ENCODE results near the gene AGTPBP1.
"Not testable (repeated sequence)": the region's sequence is repeated elsewhere in the genome, so short reads cannot be mapped to it uniquely, and the experiment has no call there.

Gene AGTPBP1, protein sequence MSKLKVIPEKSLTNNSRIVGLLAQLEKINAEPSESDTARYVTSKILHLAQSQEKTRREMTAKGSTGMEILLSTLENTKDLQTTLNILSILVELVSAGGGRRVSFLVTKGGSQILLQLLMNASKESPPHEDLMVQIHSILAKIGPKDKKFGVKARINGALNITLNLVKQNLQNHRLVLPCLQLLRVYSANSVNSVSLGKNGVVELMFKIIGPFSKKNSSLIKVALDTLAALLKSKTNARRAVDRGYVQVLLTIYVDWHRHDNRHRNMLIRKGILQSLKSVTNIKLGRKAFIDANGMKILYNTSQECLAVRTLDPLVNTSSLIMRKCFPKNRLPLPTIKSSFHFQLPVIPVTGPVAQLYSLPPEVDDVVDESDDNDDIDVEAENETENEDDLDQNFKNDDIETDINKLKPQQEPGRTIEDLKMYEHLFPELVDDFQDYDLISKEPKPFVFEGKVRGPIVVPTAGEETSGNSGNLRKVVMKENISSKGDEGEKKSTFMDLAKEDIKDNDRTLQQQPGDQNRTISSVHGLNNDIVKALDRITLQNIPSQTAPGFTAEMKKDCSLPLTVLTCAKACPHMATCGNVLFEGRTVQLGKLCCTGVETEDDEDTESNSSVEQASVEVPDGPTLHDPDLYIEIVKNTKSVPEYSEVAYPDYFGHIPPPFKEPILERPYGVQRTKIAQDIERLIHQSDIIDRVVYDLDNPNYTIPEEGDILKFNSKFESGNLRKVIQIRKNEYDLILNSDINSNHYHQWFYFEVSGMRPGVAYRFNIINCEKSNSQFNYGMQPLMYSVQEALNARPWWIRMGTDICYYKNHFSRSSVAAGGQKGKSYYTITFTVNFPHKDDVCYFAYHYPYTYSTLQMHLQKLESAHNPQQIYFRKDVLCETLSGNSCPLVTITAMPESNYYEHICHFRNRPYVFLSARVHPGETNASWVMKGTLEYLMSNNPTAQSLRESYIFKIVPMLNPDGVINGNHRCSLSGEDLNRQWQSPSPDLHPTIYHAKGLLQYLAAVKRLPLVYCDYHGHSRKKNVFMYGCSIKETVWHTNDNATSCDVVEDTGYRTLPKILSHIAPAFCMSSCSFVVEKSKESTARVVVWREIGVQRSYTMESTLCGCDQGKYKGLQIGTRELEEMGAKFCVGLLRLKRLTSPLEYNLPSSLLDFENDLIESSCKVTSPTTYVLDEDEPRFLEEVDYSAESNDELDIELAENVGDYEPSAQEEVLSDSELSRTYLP

DNA sequence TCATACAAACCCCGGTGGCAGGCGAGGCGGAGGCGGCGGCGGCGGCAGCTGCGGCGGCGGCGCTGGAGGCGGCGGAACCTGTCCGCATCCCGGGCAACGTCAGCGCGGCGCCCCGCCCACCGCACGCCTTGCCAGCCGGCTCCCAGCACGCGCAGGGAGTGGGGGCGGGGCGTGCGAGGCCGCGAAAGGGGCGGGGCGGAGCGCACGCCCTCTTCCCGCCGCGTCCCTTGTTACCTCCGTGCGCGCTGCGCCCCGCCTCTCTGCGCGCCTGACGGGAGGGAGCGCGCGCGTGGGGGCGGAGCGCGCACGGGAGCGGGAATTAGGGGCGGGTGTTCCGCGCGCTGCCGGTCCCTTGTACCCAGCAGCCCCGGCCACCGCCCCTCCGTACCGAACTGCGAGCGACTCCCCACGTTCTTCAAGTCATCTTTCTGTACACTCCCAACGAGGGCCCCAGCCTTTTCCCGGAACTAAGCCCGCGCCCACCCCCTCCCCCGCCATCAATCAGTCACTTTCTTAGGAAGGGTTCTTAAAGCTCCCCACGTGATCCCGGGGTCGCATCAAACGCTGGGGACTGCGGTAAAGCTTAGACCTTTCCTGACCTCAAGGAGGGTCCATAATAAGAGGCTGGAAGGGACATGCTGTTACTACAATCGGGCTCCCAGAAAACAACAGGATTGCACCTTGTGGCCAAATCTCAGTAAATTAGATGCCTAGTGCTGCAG lies at the start of gene AGTPBP1:
Gene AGTPBP1 (minus strand): TSS at position 80 of the 722 bp plus-strand sequence. CDS start 29,421 bp downstream, outside the sequence.
- peak; percentile 98 for DNase-seq

DNA sequence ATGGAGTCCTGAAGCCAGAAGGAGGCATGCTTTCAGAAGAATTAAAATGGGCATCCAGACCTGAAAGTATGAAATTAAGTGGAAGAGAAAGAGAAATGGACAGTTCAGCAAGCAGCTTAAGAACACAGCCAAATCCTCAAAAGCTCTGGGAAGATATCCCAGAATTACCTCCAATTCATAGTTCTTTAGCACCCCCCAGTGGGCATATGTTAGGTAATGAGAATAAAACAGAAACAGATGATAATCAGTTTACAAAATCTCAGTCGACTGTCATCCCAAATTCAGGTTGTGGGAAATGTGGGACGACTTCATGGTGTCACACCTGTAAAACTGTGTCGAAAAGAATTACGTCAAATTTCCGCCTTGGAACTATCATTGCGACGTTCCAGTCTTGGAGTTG lies 44.4 kb upstream of the AGTPBP1 start:
- DNase-seq = not testable (repeated sequence)

DNA sequence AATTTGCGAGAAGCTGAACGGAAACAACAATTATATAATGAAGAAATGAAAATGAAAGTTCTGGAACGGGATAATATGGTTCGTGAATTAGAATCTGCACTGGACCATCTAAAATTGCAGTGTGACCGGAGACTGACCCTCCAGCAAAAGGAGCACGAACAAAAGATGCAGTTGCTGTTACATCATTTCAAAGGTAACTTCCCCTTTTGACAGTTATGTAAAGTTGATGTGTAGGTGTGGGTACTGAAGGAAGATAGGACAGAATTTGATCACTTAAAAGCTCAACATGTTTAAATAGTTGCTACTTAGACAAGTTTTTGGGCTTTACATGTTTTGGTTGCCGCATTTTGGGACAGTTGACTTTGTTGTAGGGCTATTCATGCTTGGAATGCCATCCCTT lies 32.1 kb upstream of the AGTPBP1 start:
- not testable (repeated sequence) for DNase-seq

DNA sequence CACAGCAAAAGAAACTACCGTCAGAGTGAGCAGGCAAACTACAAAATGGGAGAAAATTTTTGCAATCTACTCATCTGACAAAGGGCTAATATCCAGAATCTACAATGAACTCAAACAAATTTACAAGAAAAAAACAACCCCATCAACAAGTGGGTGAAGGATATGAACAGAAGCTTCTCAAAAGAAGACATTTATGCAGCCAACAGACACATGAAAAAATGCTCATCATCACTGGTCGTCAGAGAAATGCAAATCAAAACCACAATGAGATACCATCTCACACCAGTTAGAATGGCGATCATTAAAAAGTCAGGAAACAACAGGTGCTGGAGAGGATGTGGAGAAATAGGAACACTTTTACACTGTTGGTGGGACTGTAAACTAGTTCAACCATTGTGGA lies 20.0 kb upstream of the AGTPBP1 start:
- DNase-seq = not testable (repeated sequence)

DNA sequence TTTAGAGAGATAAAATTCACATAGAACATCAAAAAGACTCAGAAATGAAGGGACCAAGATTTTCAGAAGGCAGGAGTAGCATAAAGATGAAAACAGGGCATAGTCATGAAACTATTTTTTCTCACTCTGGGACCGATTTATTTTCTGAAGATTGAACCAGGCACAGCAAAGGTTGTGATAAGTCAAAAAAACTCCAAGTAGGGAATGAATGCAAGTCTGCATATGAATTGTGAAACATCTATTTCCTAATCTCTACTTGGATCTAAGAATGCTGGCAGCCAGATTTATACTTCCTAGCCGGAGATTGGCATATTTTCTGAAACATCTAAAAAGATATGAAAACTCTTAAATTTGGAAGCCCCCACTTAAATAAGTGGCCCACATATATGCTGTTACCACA lies 16.0 kb upstream of the AGTPBP1 start:
- DNase-seq = not testable (repeated sequence)

DNA sequence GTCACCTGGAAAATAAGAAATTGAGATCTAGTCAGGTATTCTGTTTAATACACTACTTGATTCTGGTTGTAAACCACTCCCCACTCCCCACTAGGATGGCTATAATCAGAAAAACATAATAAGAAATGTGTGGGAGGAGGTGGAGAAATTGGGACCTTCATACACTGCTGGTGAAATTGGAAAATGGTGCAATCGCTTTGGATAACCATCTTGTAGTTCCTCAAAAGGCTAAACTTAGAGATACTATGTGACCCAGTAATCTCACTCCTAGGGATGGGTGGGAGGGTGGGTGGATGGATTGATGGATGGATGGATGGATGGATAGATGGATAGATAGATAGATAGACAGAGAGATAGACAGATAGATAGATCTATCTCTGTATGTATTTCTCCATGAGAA lies 14.5 kb upstream of the AGTPBP1 start:
- not testable (repeated sequence) for DNase-seq

DNA sequence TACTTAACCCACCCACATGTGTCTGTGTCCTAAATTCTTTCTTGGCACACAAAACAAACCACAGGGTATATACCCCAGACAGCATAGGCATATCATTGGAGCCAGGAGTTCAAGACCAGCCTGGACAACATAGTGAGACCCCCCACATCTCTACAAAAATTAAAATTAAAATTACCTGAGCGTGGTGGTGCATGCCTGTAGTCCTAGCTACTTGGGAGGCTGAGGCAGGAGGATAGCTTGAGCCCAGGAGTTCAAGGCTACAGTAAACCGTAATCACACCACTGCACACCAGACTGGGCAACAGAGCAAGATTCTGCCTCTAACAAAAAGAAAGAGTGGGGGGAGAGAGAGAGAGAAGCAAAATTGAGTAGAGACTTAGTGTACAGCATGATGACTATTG lies 4.6 kb upstream of the AGTPBP1 start:
- no peak for DNase-seq

DNA sequence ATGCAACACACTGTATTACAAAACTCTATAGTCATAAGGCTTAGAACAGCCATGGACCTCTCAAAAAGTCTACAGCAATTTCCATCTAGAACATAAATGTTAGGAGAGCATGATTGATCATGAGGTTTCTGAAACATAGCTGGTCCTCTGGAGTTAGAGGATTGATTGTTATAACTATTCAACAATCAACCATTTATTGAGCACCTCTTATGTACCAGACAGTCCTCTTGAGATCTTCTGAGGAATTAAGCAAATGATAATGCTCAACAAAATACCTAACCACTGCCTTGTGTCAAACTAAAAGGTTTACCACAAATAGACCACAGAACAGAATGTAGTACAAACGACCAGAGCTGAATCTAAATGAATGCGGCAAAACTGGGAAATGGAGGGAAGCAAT lies 3.4 kb upstream of the AGTPBP1 start:
- no peak for DNase-seq

DNA sequence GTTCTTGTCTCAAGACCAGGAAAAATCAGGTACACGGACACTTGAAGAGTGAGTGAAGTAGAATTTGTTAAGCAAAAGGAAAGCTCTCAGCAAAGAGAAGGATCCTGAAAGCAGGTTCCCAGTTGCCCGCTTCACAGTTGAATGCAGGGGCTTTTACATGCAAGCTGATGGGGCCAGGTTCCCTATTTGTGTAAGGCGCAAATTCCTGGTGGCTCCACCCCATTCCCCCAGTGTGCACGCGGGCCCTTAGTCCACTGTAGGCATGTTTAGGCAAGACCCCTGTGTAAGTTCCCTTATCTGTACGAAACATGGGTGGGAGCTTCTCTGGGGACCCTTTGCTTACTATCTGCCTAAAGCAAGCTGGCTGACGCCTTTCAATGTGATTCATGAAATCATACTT lies 2.7 kb upstream of the AGTPBP1 start:
- DNase-seq = no peak

DNA sequence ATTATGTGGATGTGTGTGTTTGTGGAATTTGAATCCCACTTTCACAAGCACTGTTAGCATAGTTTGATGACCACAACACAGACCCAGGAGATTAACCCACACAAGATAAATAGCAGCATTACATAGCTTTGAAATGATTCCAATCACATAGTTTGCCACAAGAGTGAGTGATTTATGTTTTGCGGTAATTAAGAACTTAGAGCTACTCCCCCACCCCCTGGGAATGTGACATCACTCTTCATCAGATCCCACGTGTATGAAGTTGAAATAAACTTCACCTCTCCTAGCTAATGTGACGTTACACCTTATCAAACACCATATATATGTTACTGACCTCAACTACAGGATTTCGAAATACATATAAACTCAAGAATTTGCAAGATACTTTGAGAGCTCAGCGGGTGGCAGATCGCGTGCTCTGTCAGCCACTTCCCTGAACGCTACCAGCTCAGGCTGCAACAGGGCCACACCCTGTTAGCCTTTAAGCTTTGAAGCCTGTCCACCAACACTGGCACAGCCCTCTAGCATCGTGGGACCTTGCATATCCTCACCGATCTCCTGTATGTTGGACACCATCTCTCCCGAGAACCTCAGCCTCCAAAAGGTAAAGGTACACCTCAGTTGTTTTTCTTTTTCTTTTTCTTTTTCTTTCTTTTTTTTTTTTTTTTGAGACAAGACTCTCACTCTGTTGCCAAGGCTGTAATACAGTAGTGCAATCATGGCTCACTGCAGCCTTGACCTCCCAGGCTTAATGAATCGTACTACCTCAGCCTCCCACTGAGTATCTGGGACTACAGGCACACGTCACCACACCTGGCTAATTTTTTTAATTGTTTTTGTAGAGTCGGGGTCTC lies 1.7 kb upstream of the AGTPBP1 start:
- DNase-seq = peak; percentile 83

DNA sequence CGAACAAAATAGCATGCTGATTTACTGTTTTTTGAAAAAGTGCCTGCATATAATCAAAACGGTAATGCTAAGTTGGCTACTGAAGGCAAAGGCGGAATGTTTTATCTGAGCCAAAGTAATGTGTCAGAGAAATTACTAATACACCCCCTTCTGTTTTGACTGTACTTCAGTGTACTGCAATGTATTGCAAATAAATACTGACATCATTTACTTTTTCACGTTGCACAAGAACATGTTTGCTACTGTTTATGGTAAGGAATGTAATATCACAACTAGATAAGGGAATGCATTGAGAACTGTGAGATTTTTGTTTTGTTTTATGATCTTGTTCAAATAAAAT lies 813 bp upstream of the AGTPBP1 start:
- no peak for DNase-seq

DNA sequence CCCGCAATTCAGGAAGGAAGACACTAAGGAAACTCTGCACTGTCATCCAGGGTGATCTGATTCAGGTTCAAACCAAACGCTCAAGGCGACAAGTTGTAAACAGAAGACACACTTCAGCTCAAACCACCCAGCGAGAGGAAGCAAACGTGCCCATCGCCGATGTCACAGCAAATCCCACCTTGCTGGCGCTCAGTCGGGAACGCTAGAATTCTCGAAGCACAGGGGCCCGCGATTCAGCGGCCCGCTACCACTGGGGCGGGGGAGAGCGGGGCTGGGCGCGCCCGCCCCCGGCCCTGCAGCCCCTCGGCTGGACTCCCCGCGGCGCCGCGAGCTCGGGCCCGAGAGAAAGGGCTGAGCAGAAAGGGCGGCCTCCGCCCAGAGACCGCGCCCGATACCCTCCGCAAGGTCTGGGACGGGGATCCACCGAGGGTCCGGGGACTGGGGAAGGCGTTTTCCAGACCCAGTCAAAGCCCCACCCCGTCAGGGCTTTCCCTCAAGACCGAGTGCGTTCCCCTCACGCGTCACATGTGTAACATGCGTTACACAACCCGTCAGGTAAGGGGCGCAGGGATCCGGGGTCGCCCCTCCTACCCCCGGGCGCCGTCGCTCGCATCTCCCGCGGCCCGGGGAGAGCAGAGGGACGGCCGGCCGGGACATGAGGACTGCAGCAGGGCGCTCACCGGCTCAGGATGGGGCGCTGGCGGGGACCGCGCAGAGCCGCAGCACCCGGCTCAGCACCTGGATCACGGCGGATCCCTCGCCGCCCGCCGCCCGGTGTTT lies 469 bp downstream of the AGTPBP1 start:
- peak; percentile 87 for DNase-seq

DNA sequence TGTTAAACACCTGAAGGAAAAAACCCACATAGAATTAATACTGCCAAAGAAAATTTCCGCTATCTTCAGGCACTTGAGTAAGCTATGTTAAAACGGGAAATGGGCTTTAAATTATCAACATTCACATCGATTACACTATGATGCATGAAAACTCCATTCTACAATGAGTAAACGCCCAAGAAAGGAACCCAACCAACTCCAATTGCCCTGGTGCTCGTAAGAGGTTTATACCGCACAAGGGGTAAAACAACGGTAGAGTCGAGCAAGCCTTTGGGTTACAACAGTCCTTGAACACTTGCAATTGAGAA lies 1.0 kb downstream of the AGTPBP1 start:
- no peak for DNase-seq

DNA sequence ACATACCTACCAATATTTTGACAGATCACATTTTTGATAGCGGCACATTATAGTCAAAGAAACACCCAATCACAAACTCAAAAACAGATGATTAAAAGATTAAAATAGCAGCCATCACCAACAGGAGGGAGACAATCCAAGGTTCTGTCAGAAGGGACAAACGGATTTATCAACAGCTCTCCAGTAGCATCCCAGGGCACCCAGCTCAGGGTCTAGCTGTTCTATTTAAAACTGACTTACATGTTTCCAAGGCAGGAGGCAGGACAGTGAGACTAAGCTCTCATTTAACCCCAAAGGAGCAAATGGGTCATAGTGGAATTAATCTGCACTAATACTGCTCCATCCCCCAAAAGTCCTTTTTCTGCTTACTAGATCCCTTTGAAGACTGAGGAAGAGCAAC lies 3.2 kb downstream of the AGTPBP1 start:
- DNase-seq = no peak

DNA sequence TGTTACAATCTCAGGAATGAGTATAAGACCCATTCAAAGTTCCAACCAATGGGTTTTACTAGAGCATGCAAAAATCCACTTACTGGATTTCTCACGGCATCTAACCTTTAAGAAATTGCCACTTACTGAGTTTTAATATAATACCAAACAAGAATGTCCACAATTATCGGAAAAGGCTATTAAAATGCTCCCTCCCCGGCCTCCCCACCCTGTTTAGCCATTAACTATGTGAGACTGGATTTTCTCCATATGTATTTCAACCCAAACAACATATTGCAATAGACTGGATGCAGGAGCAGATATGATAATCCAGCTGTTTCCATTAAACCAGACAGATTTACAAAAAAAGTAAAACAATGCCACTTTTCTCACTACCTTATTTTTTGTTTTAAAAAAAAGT lies 4.1 kb downstream of the AGTPBP1 start:
- DNase-seq = no peak

DNA sequence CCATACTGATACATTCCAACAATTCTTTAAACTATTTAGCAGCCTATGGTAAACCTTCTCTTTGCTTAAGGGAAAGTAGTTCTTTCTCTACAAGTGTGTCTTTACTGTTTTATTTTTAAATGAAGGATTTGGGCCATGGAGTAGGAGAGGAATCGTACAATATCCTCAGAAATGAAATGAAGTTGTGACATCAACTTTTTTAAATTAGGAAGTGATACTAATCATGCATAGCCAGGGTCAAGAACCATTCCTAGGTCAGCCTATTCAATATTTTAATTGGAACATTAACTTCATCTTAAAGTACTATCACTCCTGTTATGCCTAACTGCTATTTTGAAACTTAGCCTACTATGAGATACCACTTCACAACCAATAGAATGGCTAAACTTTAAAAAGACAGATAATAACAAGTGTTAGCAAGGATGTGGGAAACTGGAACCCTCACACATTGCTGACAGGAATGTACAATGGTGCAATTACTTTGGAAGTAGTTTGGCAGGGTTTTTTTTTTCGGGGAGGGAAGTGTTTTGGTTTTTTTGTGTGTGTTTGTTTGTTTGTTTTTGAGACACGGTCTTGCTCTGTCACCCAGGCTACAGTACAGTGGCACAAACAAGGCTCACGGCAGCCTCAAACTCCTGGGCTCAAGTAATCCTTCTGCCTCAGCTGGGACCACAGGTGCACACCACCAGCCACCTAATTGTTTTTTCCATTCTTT lies 10.7 kb downstream of the AGTPBP1 start:
- DNase-seq = no peak

DNA sequence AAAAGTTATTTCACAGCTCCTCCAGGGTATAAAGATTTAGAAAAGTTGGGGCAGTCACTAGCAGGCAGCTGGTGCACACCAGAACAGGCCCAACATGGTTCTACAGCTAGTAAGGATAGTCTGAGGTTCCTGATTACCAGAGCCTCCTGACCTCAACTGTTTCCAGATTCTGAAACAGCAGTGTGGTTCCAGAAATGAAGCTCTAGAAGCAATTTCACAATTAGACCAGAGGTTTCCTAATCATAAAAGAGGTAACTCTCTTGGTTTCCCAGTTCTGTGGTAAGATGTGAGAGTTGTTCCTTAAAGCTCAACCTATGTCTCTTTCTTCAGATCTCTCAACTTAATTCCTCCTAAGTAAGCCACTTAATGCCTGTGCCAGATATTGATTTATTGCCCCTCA lies 11.9 kb downstream of the AGTPBP1 start:
- no peak for DNase-seq

DNA sequence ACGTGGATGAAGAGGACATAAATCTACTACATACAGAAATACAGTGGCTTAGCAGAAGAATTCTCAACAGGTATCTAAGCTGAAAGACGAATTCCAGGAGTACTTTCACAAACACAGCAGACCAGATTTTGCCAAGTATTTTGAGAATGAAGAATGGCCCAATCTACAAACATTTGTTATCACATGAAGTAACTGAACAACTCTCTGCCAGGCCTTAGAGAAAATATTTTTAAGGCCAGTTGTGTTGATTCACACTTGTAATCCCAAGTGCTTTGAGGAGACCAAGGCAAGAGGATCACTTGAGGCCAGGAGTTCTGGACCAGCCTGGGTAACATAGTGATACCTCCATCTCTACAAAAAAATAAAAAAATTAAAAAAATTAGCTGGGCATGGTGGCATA lies 14.3 kb downstream of the AGTPBP1 start:
- DNase-seq = no peak

DNA sequence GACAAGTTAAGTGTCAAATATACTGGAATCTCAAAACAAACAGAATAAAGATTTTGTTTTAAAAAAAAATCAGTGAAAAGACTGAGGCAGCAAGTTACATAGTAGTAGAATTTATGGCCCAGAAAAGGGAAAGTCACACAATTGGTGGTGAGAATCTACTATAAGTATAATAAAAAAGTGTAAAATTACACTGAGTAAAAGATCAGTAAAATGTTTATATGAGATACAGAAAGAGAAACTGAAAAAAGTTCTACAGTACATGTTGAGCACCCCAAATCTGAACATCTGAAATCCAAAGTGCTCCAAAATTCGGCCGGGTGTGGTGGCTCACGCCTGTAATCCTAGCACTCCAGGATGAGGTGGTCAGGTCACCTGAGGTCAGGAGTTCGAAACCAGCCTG lies 15.0 kb downstream of the AGTPBP1 start:
- DNase-seq = no peak

DNA sequence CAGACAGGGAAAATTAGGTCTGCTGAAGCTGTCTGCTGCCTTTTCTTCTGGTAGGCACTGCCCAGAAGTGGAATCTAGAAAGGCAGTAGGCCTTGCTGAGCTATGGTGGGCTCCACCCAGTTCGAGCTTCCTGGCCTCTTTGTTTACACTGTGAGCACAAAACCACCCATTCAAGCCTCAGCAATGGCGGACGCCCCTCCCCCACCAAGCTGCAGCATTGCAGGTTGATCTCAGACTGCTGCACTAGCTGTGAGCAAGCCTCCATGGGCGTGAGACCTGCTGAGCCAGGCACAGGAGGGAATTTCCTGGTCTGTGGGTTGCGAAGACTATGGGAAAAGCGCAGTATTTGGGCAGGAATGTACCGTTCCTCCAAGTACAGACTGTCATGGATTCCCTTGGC lies 18.5 kb downstream of the AGTPBP1 start:
- peak; percentile 49 for DNase-seq

Measured in NCI-H69 (cell line).